Activated CD8-positive, alpha-beta memory T cell treated with anti-CD3 and anti-CD28 coated beads for 36 hours (primary cell): ENCODE data around the gene CCNDBP1. TPM values are rescaled to one million over a fixed set of nuclear protein-coding genes. Genes with fewer than 3 reads are reported as not detected.

Source experiments
- CTCF ChIA-PET: fragments of 350-600 bp; sonication (Branson Sonifier 250); formaldehyde crosslinking; loops from one replicate; lab custom pipeline; 2021; ENCODE audit warnings: antibody characterized with exemption; lab: Charles Lee
- POLR2A ChIA-PET: fragments of 350-600 bp; sonication (Branson Sonifier 250); formaldehyde crosslinking; loops from one replicate; lab custom pipeline; 2021; ENCODE audit warnings: antibody characterized with exemption; lab: Charles Lee
- total RNA-seq, 2 experiments: library from RNA; stranded (reverse); gene quantifications; one replicate each; pipeline ENCODE4 v1.2.3, GENCODE V29; 2021

The CCNDBP1 gene
- total RNA-seq, 2 experiments from 2014 or later = 48.1 to 51.6 TPM

DNA sequence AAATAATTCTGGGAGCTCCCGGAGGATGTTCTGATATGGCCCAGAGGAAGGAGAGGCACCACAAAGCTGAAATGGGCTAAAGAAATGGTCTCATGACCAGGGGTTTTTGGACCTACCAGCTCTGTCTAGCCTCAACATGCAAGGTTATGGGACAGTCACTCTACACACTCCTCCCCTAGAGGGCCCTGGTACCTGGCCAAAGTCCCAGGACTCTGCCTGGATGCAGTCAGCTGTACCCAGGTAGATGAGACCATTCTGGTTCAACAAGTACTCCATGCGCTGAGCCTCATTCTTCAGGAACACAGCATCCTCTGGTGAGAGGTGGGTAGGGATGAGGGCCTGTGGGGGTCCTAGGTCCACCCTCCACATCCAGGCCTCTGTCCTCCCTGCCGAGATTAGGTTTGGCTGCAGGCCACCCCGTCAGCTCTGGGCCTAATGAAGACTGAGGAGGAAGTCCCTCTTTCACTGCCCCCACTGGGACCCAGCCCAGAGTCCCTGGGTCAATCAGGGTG is 26.1 kb downstream of the CCNDBP1 start:
- POLR2A ChIA-PET = no interaction called here

DNA sequence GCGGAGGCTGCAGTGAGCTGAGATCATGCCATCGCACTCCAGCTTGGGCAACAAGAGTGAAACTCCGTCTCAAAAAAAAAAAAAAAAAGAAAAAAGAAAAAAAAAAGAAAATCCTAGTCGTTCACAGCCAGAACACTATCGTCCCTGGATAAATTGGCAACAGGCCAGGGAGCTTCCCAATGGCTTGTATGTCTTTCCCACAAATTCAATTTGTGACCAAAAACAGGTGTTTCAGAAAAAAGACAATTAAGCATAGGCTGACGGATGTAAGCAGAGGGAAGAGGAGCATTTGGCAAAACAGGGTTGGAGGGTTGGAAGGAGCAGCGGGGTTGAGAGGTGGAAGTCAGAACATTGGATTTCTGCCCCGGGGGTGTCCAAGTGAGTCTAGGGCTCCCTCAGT is 27.1 kb downstream of the CCNDBP1 start:
- POLR2A ChIA-PET = no interaction called here
- CTCF ChIA-PET = no interaction called here

More for the DNA sequence above, 26.1 kb downstream of the CCNDBP1 start:
- CTCF ChIA-PET = no interaction called here

DNA sequence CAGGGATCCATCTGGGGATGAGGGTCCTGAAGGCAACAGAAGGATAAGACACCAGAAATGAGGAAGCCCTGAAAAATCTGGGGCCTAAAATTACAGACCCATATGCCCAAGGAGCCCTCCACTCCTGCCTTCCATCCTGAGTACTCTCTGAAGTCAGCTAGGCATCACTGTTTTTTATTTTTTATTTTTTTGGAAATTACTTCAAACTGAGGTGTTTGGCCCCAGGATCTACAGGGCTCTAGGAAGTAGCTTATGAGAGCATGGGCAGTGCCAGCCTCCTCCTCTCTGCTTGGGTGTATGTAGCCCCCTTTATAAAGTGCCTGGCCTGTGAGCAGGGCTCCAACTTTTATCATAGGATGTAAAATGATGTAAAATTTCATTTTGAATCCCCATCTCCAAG is 27.7 kb downstream of the CCNDBP1 start:
- ChIA-PET POLR2A (no interaction called here), CTCF (interaction anchor here (1.4 kb wide), 1 partner anchor 73 kb away, joined by 4 read pairs; no protein-coding TSS in a partner anchor)

- POLR2A ChIA-PET = no interaction called here
- CTCF ChIA-PET = interaction anchor here (1.4 kb wide), 1 partner anchor 72 kb away, joined by 4 read pairs; no protein-coding TSS in a partner anchor
These were observed 28.3 kb downstream of the CCNDBP1 start for GRCh38 chr15:43213466-43213865.

- POLR2A ChIA-PET = no interaction called here
- CTCF ChIA-PET = interaction anchor here (1.1 to 1.4 kb wide), 2 partner anchors 37 to 71 kb away, joined by 3 to 4 read pairs; no protein-coding TSS in a partner anchor
These were observed 29.0 kb downstream of the CCNDBP1 start for GRCh38 chr15:43214169-43214568.

GRCh38 chr15:43214592-43215295 is 29.5 kb downstream of the CCNDBP1 start:
- ChIA-PET CTCF (interaction anchor here (1.1 kb wide), 1 partner anchor 36 kb away, joined by 3 read pairs; no protein-coding TSS in a partner anchor), POLR2A (no interaction called here)

GRCh38 chr15:43215961-43216360 is 30.8 kb downstream of the CCNDBP1 start:
- POLR2A ChIA-PET = no interaction called here
- CTCF ChIA-PET = interaction anchor here (1.6 kb wide), 1 partner anchor 70 kb away, joined by 4 read pairs; no protein-coding TSS in a partner anchor

DNA sequence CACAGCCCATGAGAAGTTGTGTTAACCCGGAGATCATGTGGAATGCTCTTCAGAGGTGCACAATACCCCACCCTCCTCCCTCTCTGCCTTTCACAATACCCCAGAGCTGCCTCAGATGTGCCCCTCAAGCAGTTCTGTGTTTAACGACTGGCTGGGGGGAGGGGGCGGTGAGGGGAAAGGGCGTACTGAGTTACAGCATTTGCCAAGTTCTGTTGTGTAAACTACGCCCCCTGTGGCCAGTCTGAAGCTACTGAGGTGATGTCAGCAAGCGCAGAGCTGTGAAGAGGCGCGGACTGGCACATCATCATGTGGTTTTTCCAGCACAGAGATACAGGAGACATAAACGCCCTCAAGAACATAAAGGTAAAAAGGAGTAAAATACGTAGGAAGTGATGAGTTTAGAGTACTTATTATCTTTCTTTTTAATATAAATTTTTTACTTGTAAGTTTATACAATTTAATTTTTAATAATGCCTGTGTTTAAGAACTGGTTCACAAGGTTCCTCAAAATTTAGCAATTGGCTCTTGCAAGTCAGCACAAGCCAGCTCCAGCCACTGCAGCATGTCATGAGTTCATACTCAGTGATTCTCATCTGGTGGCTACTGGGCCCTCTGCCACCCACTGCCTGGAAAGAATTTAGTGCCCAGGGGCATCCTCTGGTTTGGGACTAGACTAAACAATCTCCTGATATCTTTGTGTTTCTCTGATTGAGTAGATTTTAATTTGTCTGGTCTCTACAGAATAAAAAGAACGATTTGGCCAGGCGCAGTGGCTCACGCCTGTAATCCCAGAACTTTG is 33.9 kb downstream of the CCNDBP1 start:
- POLR2A ChIA-PET = no interaction called here
- CTCF ChIA-PET = interaction anchor here (1.6 kb wide), 1 partner anchor 67 kb away, joined by 4 read pairs; no protein-coding TSS in a partner anchor

DNA sequence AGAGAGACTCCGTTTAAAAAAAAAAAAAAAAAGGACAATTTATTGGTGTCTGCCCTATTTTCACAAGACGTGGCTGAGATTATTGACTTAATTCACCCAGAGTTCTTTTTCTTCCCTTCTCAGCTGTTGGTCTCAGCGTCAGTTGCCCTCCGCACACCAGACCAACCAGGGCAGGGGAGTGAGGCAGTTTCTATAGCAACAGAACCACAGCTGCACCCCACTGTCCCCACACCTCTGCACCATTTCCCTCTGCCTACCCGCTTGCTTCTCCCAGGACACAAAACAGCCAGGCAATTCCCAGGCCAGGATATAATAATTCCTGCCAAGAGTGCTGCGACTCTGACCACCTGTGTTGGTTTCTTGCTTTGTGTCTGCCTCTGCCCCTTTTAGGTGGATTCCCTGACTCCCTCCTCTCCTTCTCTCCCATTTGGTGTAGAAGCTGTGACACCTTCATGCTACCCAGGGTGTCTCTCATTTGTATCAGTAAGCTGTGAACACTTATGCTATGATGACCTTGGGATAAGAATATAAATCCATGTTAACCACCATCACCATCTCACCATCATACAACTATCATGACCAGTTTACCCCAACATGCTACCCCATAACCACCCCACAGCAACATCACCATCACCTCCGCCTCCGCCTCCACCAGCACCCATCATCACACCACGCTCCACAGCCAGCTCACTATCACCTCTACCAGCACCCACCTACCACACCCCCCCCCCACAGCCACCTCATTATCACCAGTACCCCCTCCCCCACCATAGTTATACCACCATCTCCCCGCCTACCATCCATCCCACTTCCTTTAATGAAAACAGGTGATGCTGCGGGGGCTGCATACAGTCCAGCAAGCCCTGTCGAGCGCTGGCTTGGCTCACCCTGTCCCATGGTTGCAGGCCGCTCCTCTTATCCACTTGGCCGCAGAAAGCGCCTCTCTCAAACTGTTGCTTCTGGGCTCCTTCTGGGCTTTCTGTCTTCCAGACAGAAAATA is 35.0 kb downstream of the CCNDBP1 start:
- ChIA-PET CTCF (interaction anchor here (0.7 kb wide), 1 partner anchor 19 kb away, joined by 3 read pairs; no protein-coding TSS in a partner anchor), POLR2A (no interaction called here)

DNA sequence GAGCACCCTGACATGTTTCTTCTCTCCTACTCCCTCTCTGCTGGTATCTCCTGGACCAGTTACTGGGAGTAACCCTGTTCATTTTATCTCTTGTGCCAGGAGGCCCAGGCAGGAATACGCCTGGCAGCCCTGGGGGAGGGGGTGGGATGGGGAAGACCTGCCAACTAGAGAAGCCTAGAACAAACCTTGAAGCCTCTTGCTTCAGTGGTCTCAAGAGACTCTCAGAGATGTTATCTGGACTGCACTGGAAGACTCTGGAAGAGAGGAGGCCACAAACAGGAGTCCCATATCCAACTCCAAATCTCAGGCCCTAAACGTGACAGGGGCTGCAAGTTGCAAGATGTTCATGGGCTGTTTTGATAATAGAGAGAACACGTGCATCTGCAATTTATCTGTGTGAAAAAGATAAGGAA is 35.8 kb downstream of the CCNDBP1 start, which contains the start of gene EPB42:
EPB42 (minus strand) TSS at position 28 of the 413 bp plus-strand sequence. CDS start 193 bp downstream, outside the sequence.
- ChIA-PET CTCF (no interaction called here), POLR2A (no interaction called here)

- POLR2A ChIA-PET = no interaction called here
- CTCF ChIA-PET = interaction anchor here (1.2 kb wide), 1 partner anchor 64 kb away, joined by 3 read pairs; no protein-coding TSS in a partner anchor
These were observed 36.2 kb downstream of the CCNDBP1 start for GRCh38 chr15:43221422-43221821.

- ChIA-PET POLR2A (interaction anchor here (0.6 kb wide), 1 partner anchor 314 kb away, joined by 6 read pairs; no protein-coding TSS in a partner anchor), CTCF (interaction anchor here (0.7 to 2.7 kb wide), 14 partner anchors 16 to 68 kb away, joined by 3 to 44 read pairs (median 4); partner anchors contain the start of gene TGM5)
These were observed 40.2 kb downstream of the CCNDBP1 start for GRCh38 chr15:43225201-43225949.

DNA sequence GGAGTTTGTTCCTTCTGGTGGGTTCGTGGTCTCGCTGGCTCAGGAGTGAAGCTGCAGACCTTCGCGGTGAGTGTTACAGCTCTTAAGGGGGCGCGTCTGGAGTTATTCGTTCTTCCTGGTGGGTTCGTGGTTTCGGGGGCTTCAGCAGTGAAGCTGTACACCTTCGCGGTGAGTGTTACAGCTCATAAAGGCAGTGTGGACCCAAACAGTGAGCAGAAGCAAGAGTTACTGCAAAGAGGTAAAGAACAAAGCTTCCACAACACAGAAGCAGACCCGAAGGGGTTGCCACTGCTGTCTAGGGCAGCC is 40.7 kb downstream of the CCNDBP1 start:
- CTCF ChIA-PET = interaction anchor here (0.7 to 2.7 kb wide), 11 partner anchors 15 to 61 kb away, joined by 3 to 44 read pairs (median 3); partner anchors contain the start of gene TGM5
- POLR2A ChIA-PET = interaction anchor here (0.6 kb wide), 1 partner anchor 315 kb away, joined by 6 read pairs; no protein-coding TSS in a partner anchor

- POLR2A ChIA-PET = no interaction called here
- CTCF ChIA-PET = interaction anchor here (0.6 to 2.7 kb wide), 7 partner anchors 14 to 175 kb away, joined by 3 to 44 read pairs (median 4); partner anchors contain the start of gene TGM5
These were observed 41.5 kb downstream of the CCNDBP1 start for GRCh38 chr15:43226436-43227305.

DNA sequence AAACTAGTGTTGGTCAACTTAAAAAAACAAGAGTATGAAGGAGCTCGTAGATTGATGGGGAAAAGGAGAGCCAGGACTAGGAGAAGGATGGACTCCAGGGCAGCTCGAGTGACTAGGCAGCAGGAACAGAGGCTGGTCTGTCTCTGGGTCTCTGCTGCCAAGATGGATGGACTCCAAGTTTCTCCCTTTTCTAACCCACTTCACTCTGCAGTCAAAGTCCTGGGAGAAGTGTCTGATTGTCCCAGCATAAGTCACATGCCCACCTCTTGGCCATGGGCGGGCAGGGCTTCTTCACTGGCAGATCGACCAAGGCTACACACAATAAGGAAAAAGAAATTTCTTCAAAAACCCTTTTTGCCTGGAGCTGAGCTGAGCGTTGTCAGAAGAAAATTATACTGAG is 44.8 kb downstream of the CCNDBP1 start:
- POLR2A ChIA-PET = no interaction called here
- CTCF ChIA-PET = interaction anchor here (1.2 kb wide), 1 partner anchor 76 kb away, joined by 3 read pairs; no protein-coding TSS in a partner anchor

- CTCF ChIA-PET = interaction anchor here (0.8 to 2.9 kb wide), 2 partner anchors 9 to 55 kb away, joined by 3 to 11 read pairs; no protein-coding TSS in a partner anchor
- POLR2A ChIA-PET = no interaction called here
These were observed 45.5 kb downstream of the CCNDBP1 start for GRCh38 chr15:43230640-43231115.
